ENCODE data around the gene NUP85.

GRCh38 chr17:75227729-75228128 lies 22.2 kb downstream of the NUP85 start:
- no peak for TF ChIP-seq CTCF (conservative IDR thresholded peaks at IDR 0.05; ENCODE audit: low read depth, low read length)
- TF ChIP-seq EZH2 (IDR thresholded peaks at IDR 0.05; ENCODE audit: low read length, unreplicated experiment), result no peak
